Uterus (tissue), 2 donors: ENCODE results near the gene ARL14EPL.

Experiments used
- POLR2A ChIP-seq, 2 donors: fragments of 450-650 bp; IDR thresholded peaks; one replicate each; pipeline ENCODE4 v1.6.1; 2016; ENCODE audit warnings: antibody characterized with exemption in 2 of 2, mild to moderate bottlenecking in 1 of 2, moderate library complexity in 1 of 2
- TF ChIP-seq, protein P1 (sequence below), 4 experiments: fragments of 200-600 bp in 2 of 4; fragments of 450-650 bp in 2 of 4; sonication (generic) in 2 of 4; IDR thresholded peaks; one replicate each; pipeline ENCODE4 v1.5.1; 2016 to 2019; ENCODE audit warnings: antibody characterized with exemption in 4 of 4, mild to moderate bottlenecking in 2 of 4, moderate library complexity in 1 of 4

DNA sequence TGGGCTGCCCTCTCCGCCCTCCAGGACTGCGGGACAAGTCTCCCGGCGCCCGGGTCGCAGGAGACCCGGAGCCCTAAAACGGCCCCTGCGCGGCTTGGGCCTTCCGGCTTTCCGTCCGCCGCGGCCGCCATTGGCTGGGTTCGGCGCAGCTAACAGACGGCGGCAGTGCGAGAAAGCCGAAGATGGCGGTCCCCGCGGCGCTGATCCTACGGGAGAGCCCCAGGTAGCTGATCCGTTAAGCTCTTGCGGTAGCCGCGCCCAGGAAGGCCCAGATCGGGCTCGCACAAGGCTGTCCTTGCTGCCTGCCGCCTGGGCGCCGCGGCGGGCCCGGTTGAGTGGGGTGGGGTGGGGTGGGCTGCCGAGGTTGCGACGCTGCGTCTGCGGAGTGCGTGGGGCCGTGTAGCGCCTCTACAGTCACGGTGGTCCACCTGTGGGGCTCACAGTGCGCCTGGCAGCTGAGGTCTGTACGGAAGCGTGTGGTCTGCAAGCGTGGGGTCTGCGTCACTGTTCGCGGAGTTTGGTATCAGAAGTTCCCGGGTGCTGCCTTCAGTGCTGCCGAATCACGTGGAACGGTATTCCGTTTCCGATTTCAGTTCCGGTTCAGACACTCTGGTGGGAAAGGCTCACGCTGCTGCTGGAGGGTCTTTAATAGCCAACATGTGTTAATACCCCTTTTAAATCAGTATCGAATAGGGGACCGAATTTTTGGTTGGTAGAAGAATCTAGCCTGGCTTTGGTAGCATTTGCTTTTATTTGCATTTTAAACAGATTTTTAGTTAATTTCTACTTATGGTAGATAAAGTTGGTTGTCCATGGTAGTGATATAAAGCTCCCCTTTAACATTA is 52.8 kb downstream of the ARL14EPL start, which contains the start of gene COMMD10:
- peak in 1 of 2 donors; percentile 43 for TF ChIP-seq POLR2A (IDR thresholded peaks at IDR 0.05)
- TF ChIP-seq, protein P1, sequence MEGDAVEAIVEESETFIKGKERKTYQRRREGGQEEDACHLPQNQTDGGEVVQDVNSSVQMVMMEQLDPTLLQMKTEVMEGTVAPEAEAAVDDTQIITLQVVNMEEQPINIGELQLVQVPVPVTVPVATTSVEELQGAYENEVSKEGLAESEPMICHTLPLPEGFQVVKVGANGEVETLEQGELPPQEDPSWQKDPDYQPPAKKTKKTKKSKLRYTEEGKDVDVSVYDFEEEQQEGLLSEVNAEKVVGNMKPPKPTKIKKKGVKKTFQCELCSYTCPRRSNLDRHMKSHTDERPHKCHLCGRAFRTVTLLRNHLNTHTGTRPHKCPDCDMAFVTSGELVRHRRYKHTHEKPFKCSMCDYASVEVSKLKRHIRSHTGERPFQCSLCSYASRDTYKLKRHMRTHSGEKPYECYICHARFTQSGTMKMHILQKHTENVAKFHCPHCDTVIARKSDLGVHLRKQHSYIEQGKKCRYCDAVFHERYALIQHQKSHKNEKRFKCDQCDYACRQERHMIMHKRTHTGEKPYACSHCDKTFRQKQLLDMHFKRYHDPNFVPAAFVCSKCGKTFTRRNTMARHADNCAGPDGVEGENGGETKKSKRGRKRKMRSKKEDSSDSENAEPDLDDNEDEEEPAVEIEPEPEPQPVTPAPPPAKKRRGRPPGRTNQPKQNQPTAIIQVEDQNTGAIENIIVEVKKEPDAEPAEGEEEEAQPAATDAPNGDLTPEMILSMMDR (IDR thresholded peaks at IDR 0.05): peak in 1 of 4 experiments; percentile 7
